HepG2 (cell line): ENCODE data around the gene POLR1G. TPM values are rescaled to one million over a fixed set of nuclear protein-coding genes. Genes with fewer than 3 reads are reported as not detected.

Experiments used
- FOXM1 ChIP-seq: sonication (generic); formaldehyde crosslinking; IDR thresholded peaks from 2 replicates; pipeline ENCODE4 v1.5.0; 2020; ENCODE audit warnings: missing genetic modification reagents
- GABPA ChIP-seq, 2 experiments: IDR thresholded peaks; 2 replicates each; pipeline ENCODE4 v1.6.1; 2011 to 2016; ENCODE audit warnings: low read depth in 2 of 2, low read length in 1 of 2, missing biosample characterization in 1 of 2, missing genetic modification characterization in 1 of 2
- GTF3A ChIP-seq: sonication (generic); formaldehyde crosslinking; conservative IDR thresholded peaks from 2 replicates; pipeline ENCODE4 v1.4.0; 2020; ENCODE audit warnings: mild to moderate bottlenecking, missing genetic modification reagents
- MEF2D ChIP-seq: sonication (generic); formaldehyde crosslinking; IDR thresholded peaks from 2 replicates; pipeline ENCODE4 v1.5.1; 2020; ENCODE audit warnings: mild to moderate bottlenecking, missing genetic modification reagents
- MEIS1 ChIP-seq: sonication (generic); formaldehyde crosslinking; IDR thresholded peaks from 2 replicates; pipeline ENCODE4 v1.9.0; 2021; ENCODE audit warnings: mild to moderate bottlenecking, missing genetic modification reagents, moderate library complexity, borderline replicate concordance
- NFKB2 ChIP-seq: sonication (generic); formaldehyde crosslinking; IDR thresholded peaks from 2 replicates; pipeline ENCODE4 v1.4.0; 2020; ENCODE audit warnings: missing genetic modification reagents, borderline replicate concordance
- SALL2 ChIP-seq: sonication (generic); formaldehyde crosslinking; IDR thresholded peaks from 2 replicates; pipeline ENCODE4 v1.8.1; 2023; ENCODE audit warnings: mild to moderate bottlenecking, missing genetic modification reagents, inconsistent platforms
- TEAD3 ChIP-seq: optimal IDR thresholded peaks from 2 replicates; pipeline ENCODE3; 2016; ENCODE audit warnings: borderline replicate concordance
- ZNF672 ChIP-seq: sonication (generic); formaldehyde crosslinking; IDR thresholded peaks from 2 replicates; pipeline ENCODE4 v1.8.1; 2022; ENCODE audit warnings: missing genetic modification reagents
- ZNF703 ChIP-seq: sonication (generic); formaldehyde crosslinking; IDR thresholded peaks from 2 replicates; pipeline ENCODE4 v1.5.1; 2020; ENCODE audit warnings: missing genetic modification reagents, mild to moderate bottlenecking, moderate library complexity, borderline replicate concordance
- polyA plus RNA-seq, 8 experiments: library from polyadenylated mRNA; depleted of rRNA in 3 of 8; stranded (reverse) in 7 of 8; unstranded in 1 of 8; fragments of >200 nt; fragmentation: Illumina TruSeq in 4 of 8; extraction: Trizol in 4 of 8; gene quantifications; 2 replicates each; pipeline versions ENCODE4 v1.2.1 to v1.2.3, GENCODE V29; 2011 to 2016; ENCODE audit warnings: low read depth in 4 of 8, missing spikeins in 1 of 8, mixed read lengths in 1 of 8; ENCODE audit not compliant: insufficient read depth in 1 of 8
- total RNA-seq, 5 experiments: library from RNA; depleted of rRNA; stranded (reverse); fragments of >200 nt; fragmentation: Illumina TruSeq; extraction: Trizol; gene quantifications; 2 replicates each; pipeline ENCODE4 v1.2.3, GENCODE V29; 2016; ENCODE audit warnings: low read depth in 1 of 5
- TF ChIP-seq, protein P1 (sequence below): sonication (generic); formaldehyde crosslinking; IDR thresholded peaks from 2 replicates; pipeline ENCODE4 v1.5.0; 2020; ENCODE audit warnings: mild to moderate bottlenecking, missing genetic modification reagents, borderline replicate concordance
- TF ChIP-seq, protein P2 (sequence below): fragments of 450-650 bp; IDR thresholded peaks from 2 replicates; pipeline ENCODE4 v1.6.1; 2017; ENCODE audit warnings: mild to moderate bottlenecking
- TF ChIP-seq, protein P3 (sequence below): sonication (generic); formaldehyde crosslinking; conservative IDR thresholded peaks from 2 replicates; pipeline ENCODE4 v1.8.1; 2023; ENCODE audit warnings: missing genetic modification reagents
- TF ChIP-seq, protein P4 (sequence below): sonication (generic); formaldehyde crosslinking; IDR thresholded peaks from 2 replicates; pipeline ENCODE4 v1.8.1; 2023; ENCODE audit warnings: mild to moderate bottlenecking, moderate library complexity, missing genetic modification reagents
- TF ChIP-seq, protein P5 (sequence below): sonication (generic); formaldehyde crosslinking; IDR thresholded peaks from 2 replicates; pipeline ENCODE4 v1.4.0; 2020; ENCODE audit warnings: missing genetic modification reagents
- TF ChIP-seq, protein P6 (sequence below): sonication (generic); formaldehyde crosslinking; IDR thresholded peaks from 2 replicates; pipeline ENCODE4 v1.5.1; 2020; ENCODE audit warnings: missing genetic modification reagents, mild to moderate bottlenecking, borderline replicate concordance

Gene POLR1G
- total and polyA plus RNA-seq, 2 of the 13 experiments (the other 11 are each of a cell fraction or from before 2014, with no cell fraction given), result 3.5 to 20.8 TPM

DNA sequence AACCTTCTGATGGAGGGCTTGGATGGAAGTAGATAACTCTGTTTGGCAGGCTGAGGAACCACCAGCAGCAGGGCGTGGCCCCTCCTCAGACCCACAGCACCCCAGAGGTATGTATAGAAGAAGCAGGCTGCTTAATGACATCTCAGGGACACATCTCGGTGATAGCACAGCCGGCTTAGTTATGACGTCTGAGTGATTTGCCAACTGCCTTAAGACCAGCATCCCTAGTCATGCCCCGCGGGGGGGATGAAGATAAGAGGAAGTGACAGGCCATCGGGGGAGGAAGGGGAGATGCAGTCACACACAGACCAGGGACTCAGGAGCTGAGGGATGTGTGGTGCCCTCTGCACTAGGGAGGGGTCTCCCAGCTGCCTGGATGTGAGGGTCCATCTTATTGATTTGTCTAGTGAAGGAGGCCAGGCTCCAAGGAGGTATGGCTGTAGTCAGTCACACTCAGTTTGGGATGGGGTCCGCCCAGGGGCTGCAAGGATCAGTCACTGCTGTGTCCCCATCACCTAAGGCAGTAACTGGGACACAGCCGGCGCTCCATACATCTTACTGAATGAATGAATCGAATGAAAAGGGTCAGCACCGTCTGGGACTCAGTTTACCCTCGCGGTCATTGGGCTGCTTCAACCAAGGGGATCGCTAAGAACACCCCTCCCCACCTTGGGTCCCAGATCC, 36.5 kb downstream of the POLR1G start (continued):
- TF ChIP-seq FOXM1 (CRISPR knock-in tag) (no peak), NFKB2 (0 out of 2 replicates have a peak, but pooled peaks have one; percentile 11), GTF3A (CRISPR knock-in tag) (no peak), MEF2D (no peak), MEIS1 (CRISPR knock-in tag) (no peak), GABPA (IDR thresholded peaks at IDR 0.05; ENCODE audit: low read depth, low read length) (0 out of 2 replicates have a peak, but pooled peaks have one; percentile 11), GABPA (CRISPR knock-in tag; IDR thresholded peaks at IDR 0.05; ENCODE audit: low read depth) (no peak), ZNF703 (CRISPR knock-in tag) (no peak), TEAD3 (no peak), SALL2 (CRISPR knock-in tag) (no peak), ZNF672 (no peak)
- TF ChIP-seq, protein P1, sequence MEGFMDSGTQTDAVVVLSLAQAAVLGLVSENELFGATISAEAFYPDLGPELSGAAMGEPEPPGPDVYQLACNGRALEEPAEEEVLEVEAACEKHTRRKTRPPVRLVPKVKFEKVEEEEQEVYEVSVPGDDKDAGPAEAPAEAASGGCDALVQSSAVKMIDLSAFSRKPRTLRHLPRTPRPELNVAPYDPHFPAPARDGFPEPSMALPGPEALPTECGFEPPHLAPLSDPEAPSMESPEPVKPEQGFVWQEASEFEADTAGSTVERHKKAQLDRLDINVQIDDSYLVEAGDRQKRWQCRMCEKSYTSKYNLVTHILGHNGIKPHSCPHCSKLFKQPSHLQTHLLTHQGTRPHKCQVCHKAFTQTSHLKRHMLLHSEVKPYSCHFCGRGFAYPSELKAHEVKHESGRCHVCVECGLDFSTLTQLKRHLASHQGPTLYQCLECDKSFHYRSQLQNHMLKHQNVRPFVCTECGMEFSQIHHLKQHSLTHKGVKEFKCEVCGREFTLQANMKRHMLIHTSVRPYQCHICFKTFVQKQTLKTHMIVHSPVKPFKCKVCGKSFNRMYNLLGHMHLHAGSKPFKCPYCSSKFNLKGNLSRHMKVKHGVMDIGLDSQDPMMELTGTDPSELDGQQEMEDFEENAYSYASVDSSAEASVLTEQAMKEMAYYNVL, result 0 out of 2 replicates have a peak, but pooled peaks have one; percentile 6
- TF ChIP-seq, protein P2, sequence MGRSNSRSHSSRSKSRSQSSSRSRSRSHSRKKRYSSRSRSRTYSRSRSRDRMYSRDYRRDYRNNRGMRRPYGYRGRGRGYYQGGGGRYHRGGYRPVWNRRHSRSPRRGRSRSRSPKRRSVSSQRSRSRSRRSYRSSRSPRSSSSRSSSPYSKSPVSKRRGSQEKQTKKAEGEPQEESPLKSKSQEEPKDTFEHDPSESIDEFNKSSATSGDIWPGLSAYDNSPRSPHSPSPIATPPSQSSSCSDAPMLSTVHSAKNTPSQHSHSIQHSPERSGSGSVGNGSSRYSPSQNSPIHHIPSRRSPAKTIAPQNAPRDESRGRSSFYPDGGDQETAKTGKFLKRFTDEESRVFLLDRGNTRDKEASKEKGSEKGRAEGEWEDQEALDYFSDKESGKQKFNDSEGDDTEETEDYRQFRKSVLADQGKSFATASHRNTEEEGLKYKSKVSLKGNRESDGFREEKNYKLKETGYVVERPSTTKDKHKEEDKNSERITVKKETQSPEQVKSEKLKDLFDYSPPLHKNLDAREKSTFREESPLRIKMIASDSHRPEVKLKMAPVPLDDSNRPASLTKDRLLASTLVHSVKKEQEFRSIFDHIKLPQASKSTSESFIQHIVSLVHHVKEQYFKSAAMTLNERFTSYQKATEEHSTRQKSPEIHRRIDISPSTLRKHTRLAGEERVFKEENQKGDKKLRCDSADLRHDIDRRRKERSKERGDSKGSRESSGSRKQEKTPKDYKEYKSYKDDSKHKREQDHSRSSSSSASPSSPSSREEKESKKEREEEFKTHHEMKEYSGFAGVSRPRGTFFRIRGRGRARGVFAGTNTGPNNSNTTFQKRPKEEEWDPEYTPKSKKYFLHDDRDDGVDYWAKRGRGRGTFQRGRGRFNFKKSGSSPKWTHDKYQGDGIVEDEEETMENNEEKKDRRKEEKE, result no peak
- TF ChIP-seq, protein P3, sequence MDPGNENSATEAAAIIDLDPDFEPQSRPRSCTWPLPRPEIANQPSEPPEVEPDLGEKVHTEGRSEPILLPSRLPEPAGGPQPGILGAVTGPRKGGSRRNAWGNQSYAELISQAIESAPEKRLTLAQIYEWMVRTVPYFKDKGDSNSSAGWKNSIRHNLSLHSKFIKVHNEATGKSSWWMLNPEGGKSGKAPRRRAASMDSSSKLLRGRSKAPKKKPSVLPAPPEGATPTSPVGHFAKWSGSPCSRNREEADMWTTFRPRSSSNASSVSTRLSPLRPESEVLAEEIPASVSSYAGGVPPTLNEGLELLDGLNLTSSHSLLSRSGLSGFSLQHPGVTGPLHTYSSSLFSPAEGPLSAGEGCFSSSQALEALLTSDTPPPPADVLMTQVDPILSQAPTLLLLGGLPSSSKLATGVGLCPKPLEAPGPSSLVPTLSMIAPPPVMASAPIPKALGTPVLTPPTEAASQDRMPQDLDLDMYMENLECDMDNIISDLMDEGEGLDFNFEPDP (CRISPR knock-in tag), result no peak
- TF ChIP-seq, protein P4, sequence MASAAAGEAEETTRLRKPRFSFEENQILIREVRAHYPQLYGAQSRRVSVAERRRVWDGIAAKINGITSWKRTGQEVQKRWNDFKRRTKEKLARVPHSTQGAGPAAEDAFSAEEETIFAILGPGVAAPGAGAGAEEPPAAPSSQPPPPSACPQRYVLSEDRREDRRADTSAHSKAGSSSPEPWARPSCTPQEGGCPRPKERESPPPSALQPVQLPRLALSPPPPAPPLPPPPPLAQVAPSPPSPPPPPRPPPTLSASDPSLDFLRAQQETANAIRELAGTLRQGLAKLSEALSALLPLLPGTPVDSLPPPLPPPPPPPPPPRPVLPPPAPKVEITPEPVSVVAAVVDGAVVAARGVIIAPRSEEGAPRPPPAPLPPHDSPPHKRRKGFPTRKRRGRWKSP (CRISPR knock-in tag), result no peak
- TF ChIP-seq, protein P5, sequence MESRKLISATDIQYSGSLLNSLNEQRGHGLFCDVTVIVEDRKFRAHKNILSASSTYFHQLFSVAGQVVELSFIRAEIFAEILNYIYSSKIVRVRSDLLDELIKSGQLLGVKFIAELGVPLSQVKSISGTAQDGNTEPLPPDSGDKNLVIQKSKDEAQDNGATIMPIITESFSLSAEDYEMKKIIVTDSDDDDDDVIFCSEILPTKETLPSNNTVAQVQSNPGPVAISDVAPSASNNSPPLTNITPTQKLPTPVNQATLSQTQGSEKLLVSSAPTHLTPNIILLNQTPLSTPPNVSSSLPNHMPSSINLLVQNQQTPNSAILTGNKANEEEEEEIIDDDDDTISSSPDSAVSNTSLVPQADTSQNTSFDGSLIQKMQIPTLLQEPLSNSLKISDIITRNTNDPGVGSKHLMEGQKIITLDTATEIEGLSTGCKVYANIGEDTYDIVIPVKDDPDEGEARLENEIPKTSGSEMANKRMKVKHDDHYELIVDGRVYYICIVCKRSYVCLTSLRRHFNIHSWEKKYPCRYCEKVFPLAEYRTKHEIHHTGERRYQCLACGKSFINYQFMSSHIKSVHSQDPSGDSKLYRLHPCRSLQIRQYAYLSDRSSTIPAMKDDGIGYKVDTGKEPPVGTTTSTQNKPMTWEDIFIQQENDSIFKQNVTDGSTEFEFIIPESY, result 0 out of 2 replicates have a peak, but pooled peaks have one; percentile 0
- TF ChIP-seq, protein P6, sequence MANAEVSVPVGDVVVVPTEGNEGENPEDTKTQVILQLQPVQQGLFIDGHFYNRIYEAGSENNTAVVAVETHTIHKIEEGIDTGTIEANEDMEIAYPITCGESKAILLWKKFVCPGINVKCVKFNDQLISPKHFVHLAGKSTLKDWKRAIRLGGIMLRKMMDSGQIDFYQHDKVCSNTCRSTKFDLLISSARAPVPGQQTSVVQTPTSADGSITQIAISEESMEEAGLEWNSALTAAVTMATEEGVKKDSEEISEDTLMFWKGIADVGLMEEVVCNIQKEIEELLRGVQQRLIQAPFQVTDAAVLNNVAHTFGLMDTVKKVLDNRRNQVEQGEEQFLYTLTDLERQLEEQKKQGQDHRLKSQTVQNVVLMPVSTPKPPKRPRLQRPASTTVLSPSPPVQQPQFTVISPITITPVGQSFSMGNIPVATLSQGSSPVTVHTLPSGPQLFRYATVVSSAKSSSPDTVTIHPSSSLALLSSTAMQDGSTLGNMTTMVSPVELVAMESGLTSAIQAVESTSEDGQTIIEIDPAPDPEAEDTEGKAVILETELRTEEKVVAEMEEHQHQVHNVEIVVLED (CRISPR knock-in tag), result no peak
